Uterus (tissue), 4 donors: Measurements from ENCODE around the gene PPP2R2B. TPM values are rescaled to one million over a fixed set of nuclear protein-coding genes. Genes with fewer than 3 reads are reported as not detected.

Experiments used
- DNase-seq, 2 donors: peaks; one replicate each; pipeline ENCODE4 v3.0.0-alpha.2; 2019 to 2020
- H3K27ac ChIP-seq, 2 donors: fragments of 200-600 bp; sonication (generic); 1 replicate in 1 of 2; 2 replicates in 1 of 2; pipeline ENCODE4 v1.5.1; 2016 to 2018
- H3K27me3 ChIP-seq, 2 donors: fragments of 200-600 bp; sonication (generic); one replicate each; pipeline ENCODE4 v1.5.1; 2018 to 2019; ENCODE audit warnings: control low read depth in 1 of 2
- H3K36me3 ChIP-seq, 2 donors: fragments of 200-600 bp; sonication (generic); one replicate each; pipeline ENCODE4 v1.5.1; 2019; ENCODE audit warnings: control low read depth in 1 of 2
- H3K4me1 ChIP-seq, 2 donors: fragments of 200-600 bp; sonication (generic); one replicate each; pipeline ENCODE4 v1.5.1; 2018 to 2019; ENCODE audit warnings: control low read depth in 1 of 2
- H3K4me3 ChIP-seq, 2 donors: fragments of 200-600 bp; sonication (generic); 1 replicate in 1 of 2; 2 replicates in 1 of 2; pipeline ENCODE4 v1.5.1; 2018 to 2019; ENCODE audit warnings: mild to moderate bottlenecking in 1 of 2
- H3K9me3 ChIP-seq, 2 donors: fragments of 200-600 bp; sonication (generic); one replicate each; pipeline ENCODE4 v1.5.1; 2019; ENCODE audit warnings: control low read depth in 1 of 2
- CTCF ChIP-seq, 4 experiments: fragments of 200-600 bp in 2 of 4; fragments of 450-650 bp in 2 of 4; sonication (generic) in 2 of 4; IDR thresholded peaks; one replicate each; pipeline ENCODE4 v1.5.1; 2016 to 2019; ENCODE audit warnings: antibody characterized with exemption in 4 of 4, mild to moderate bottlenecking in 2 of 4, moderate library complexity in 1 of 4
- POLR2A ChIP-seq, 2 donors: fragments of 450-650 bp; IDR thresholded peaks; one replicate each; pipeline ENCODE4 v1.6.1; 2016; ENCODE audit warnings: antibody characterized with exemption in 2 of 2, mild to moderate bottlenecking in 1 of 2, moderate library complexity in 1 of 2
- intact Hi-C: fragments of 100-400 bp; cut with DNase I; formaldehyde crosslinking; loops from one replicate; pipeline ENCODE4 v1.15.1; 2023; ENCODE audit warnings: low total_unique reads
- total RNA-seq, 4 donors: library from RNA; depleted of rRNA in 3 of 4; stranded (reverse); fragments of >200 nt in 3 of 4; gene quantifications; one replicate each; pipeline versions ENCODE4 v1.1.0 to v1.2.4, GENCODE V29; 2014 to 2023
- donor health status: DM: yes; HTN: yes; CAD: no.

The PPP2R2B gene
- total RNA-seq, 4 donors from 2014 or later, result 0.26 to 14.8 (median 2.0) TPM; not detected in 1

- no peak overlapping the region for H3K27ac ChIP-seq
- H3K9me3 ChIP-seq, result no peaks in the 10 kb centered on the region
- H3K4me1 ChIP-seq, result no peaks in the 10 kb centered on the region
- DNase-seq, result no peak
- no peak overlapping the region for H3K4me3 ChIP-seq
- no peaks in the 10 kb centered on the region for H3K36me3 ChIP-seq
- no peaks in the 10 kb centered on the region for H3K27me3 ChIP-seq
- intact Hi-C loops, result no loop called here
- TF ChIP-seq POLR2A (IDR thresholded peaks at IDR 0.05), result no peak
- TF ChIP-seq CTCF (IDR thresholded peaks at IDR 0.05), result no peak
Observed at GRCh38 chr5:146917931-146918330, 39.4 kb upstream of the PPP2R2B start.

- TF ChIP-seq CTCF (IDR thresholded peaks at IDR 0.05) (no peak), POLR2A (IDR thresholded peaks at IDR 0.05) (no peak)
- Histone ChIP-seq H3K36me3 (no peaks in the 10 kb centered on the region), H3K4me3 (no peak overlapping the region), H3K9me3 (no peaks in the 10 kb centered on the region), H3K27ac (no peak overlapping the region), H3K4me1 (no peaks in the 10 kb centered on the region), H3K27me3 (no peaks in the 10 kb centered on the region)
- intact Hi-C loops, result no loop called here
- no peak for DNase-seq
Observed at GRCh38 chr5:146912874-146913273, 34.3 kb upstream of the PPP2R2B start.

GRCh38 chr5:146910239-146910638, 31.7 kb upstream of the PPP2R2B start:
- Histone ChIP-seq H3K27ac (no peak overlapping the region), H3K27me3 (no peaks in the 10 kb centered on the region), H3K4me1 (no peaks in the 10 kb centered on the region), H3K4me3 (no peak overlapping the region), H3K9me3 (no peaks in the 10 kb centered on the region), H3K36me3 (no peaks in the 10 kb centered on the region)
- no peak for TF ChIP-seq POLR2A (IDR thresholded peaks at IDR 0.05)
- no peak for TF ChIP-seq CTCF (IDR thresholded peaks at IDR 0.05)
- no peak for DNase-seq
- intact Hi-C loops, result no loop called here

GRCh38 chr5:146909255-146910068, 30.9 kb upstream of the PPP2R2B start:
- DNase-seq, result no peak
- Histone ChIP-seq H3K27ac (no peak overlapping the region), H3K9me3 (no peaks in the 10 kb centered on the region), H3K27me3 (no peaks in the 10 kb centered on the region), H3K4me1 (no peaks in the 10 kb centered on the region), H3K36me3 (no peaks in the 10 kb centered on the region), H3K4me3 (no peak overlapping the region)
- no peak for TF ChIP-seq CTCF (IDR thresholded peaks at IDR 0.05)
- TF ChIP-seq POLR2A (IDR thresholded peaks at IDR 0.05), result no peak
- intact Hi-C loops, result no loop called here

GRCh38 chr5:146906803-146907202, 28.2 kb upstream of the PPP2R2B start:
- no peak overlapping the region for H3K4me3 ChIP-seq
- H3K36me3 ChIP-seq, result no peaks in the 10 kb centered on the region
- DNase-seq, result no peak
- TF ChIP-seq CTCF (IDR thresholded peaks at IDR 0.05), result no peak
- no peak for TF ChIP-seq POLR2A (IDR thresholded peaks at IDR 0.05)
- no peaks in the 10 kb centered on the region for H3K9me3 ChIP-seq
- intact Hi-C loops, result no loop called here
- no peaks in the 10 kb centered on the region for H3K27me3 ChIP-seq
- H3K4me1 ChIP-seq, result no peaks in the 10 kb centered on the region
- no peak overlapping the region for H3K27ac ChIP-seq
